T-helper 1 cell (primary cell): Measurements from ENCODE around the gene LLPH.

Source experiments
- DNase-seq, 5 donors: peaks; one replicate each; pipeline ENCODE4 v3.0.0-alpha.2; 2012 to 2020

Gene LLPH

GRCh38 chr12:66142826-66143225 lies 12.3 kb upstream of the LLPH start:
- DNase-seq, result no peak

GRCh38 chr12:66141299-66141698 lies 10.7 kb upstream of the LLPH start:
- DNase-seq, result no peak

GRCh38 chr12:66140731-66141130 lies 10.2 kb upstream of the LLPH start:
- no peak for DNase-seq

GRCh38 chr12:66139328-66139727 lies 8.8 kb upstream of the LLPH start:
- DNase-seq, result no peak

- no peak for DNase-seq
Observed at GRCh38 chr12:66137937-66138336, 7.4 kb upstream of the LLPH start.

- DNase-seq, result no peak
Observed at GRCh38 chr12:66132408-66132807, 1.9 kb upstream of the LLPH start.

- no peak for DNase-seq
Observed at GRCh38 chr12:66131067-66131688, 628 bp upstream of the LLPH start.

- peak in 1 of 5 donors; percentile 12 for DNase-seq
Observed at GRCh38 chr12:66129934-66130266, 650 bp downstream of the LLPH start.

GRCh38 chr12:66127650-66128049 lies 2.9 kb downstream of the LLPH start:
- DNase-seq, result no peak

GRCh38 chr12:66120477-66120876 lies 10.1 kb downstream of the LLPH start:
- no peak for DNase-seq

- DNase-seq, result no peak
Observed at GRCh38 chr12:66119870-66120241, 10.7 kb downstream of the LLPH start.

GRCh38 chr12:66119229-66119869 lies 11.2 kb downstream of the LLPH start:
- DNase-seq, result no peak

- no peak for DNase-seq
Observed at GRCh38 chr12:66118240-66118891, 12.2 kb downstream of the LLPH start.

- DNase-seq, result no peak
Observed at GRCh38 chr12:66117242-66117641, 13.3 kb downstream of the LLPH start.

- DNase-seq, result no peak
Observed at GRCh38 chr12:66115071-66115600, 15.4 kb downstream of the LLPH start.

GRCh38 chr12:66113471-66113870 lies 17.1 kb downstream of the LLPH start:
- no peak for DNase-seq

GRCh38 chr12:66111605-66112004 lies 18.9 kb downstream of the LLPH start:
- no peak for DNase-seq

GRCh38 chr12:66109056-66109455 lies 21.5 kb downstream of the LLPH start:
- DNase-seq, result no peak

- DNase-seq, result no peak
Observed at GRCh38 chr12:66108386-66108785, 22.2 kb downstream of the LLPH start.

- DNase-seq, result peak in 4 of 5 donors; percentile 4 to 75 (median 41)
Observed at GRCh38 chr12:66107451-66107915, 23.1 kb downstream of the LLPH start.

- DNase-seq, result no peak
Observed at GRCh38 chr12:66103016-66103913, 27.3 kb downstream of the LLPH start.

GRCh38 chr12:66092559-66093269 lies 37.8 kb downstream of the LLPH start:
- no peak for DNase-seq
